GM12878 (cell line): ENCODE measurements around the gene CCDC194. TPM values are rescaled to one million over a fixed set of nuclear protein-coding genes. Genes with fewer than 3 reads are reported as not detected.

Source experiments
- ATF3 ChIP-seq: IDR thresholded peaks from 2 replicates; pipeline ENCODE4 v1.6.1; 2011; ENCODE audit warnings: low read depth, mild to moderate bottlenecking, low read length, moderate library complexity, borderline replicate concordance; ENCODE audit errors: extremely low read depth
- BACH1 ChIP-seq: fragments of 450-650 bp; IDR thresholded peaks from 2 replicates; pipeline ENCODE4 v1.6.1; 2017; ENCODE audit warnings: mild to moderate bottlenecking, borderline replicate concordance
- CBX5 ChIP-seq: sonication (generic); IDR thresholded peaks from 2 replicates; pipeline ENCODE4 v1.6.1; 2016; ENCODE audit warnings: low read depth, moderate library complexity, mild to moderate bottlenecking, inconsistent platforms
- CREM ChIP-seq: IDR thresholded peaks from 2 replicates; pipeline ENCODE4 v1.6.1; 2014; ENCODE audit warnings: antibody characterized with exemption, low read depth
- EED ChIP-seq: sonication (generic); IDR thresholded peaks from 2 replicates; pipeline ENCODE4 v1.6.1; 2016; ENCODE audit warnings: antibody characterized with exemption, low read depth
- IKZF1 ChIP-seq: fragments of 450-650 bp; conservative IDR thresholded peaks from 2 replicates; pipeline ENCODE4 v1.6.1; 2017; ENCODE audit warnings: antibody characterized with exemption, mild to moderate bottlenecking
- MLLT1 ChIP-seq: fragments of 450-650 bp; IDR thresholded peaks from 2 replicates; pipeline ENCODE4 v1.6.1; 2016; ENCODE audit warnings: mild to moderate bottlenecking
- MTA2 ChIP-seq: fragments of 450-650 bp; IDR thresholded peaks from 2 replicates; pipeline ENCODE4 v1.6.1; 2016; ENCODE audit warnings: low read depth, mild to moderate bottlenecking, moderate library complexity
- MTA3 ChIP-seq: IDR thresholded peaks from 2 replicates; pipeline ENCODE4 v1.6.1; 2012; ENCODE audit warnings: low read length, inconsistent platforms, borderline replicate concordance
- NBN ChIP-seq: fragments of 450-650 bp; IDR thresholded peaks from 2 replicates; pipeline ENCODE4 v1.6.1; 2016
- NR2C2 ChIP-seq: IDR thresholded peaks from 2 replicates; pipeline ENCODE4 v1.6.1; 2011; ENCODE audit warnings: borderline replicate concordance, low read depth; ENCODE audit not compliant: control insufficient read depth, insufficient read length
- RELA ChIP-seq: fragments of 450-650 bp; IDR thresholded peaks from 2 replicates; pipeline ENCODE4 v1.8.0; 2014; ENCODE audit warnings: borderline replicate concordance; ENCODE audit not compliant: partially characterized antibody
- REST ChIP-seq: IDR thresholded peaks from 2 replicates; pipeline ENCODE4 v1.6.1; 2012; ENCODE audit warnings: mild to moderate bottlenecking, low read depth, low read length
- RFX5 ChIP-seq: IDR thresholded peaks from 2 replicates; pipeline ENCODE4 v1.6.1; 2011; ENCODE audit warnings: low read depth, low read length, improper control_type of control experiment
- RUNX3 ChIP-seq: IDR thresholded peaks from 2 replicates; pipeline ENCODE4 v1.6.1; 2012; ENCODE audit warnings: low read length, inconsistent platforms
- SMAD5 ChIP-seq: IDR thresholded peaks from 2 replicates; pipeline ENCODE4 v1.6.1; 2016; ENCODE audit warnings: antibody characterized with exemption, low read depth
- TCF12 ChIP-seq: IDR thresholded peaks from 2 replicates; pipeline ENCODE4 v1.6.1; 2011; ENCODE audit warnings: low read depth, mild to moderate bottlenecking, low read length
- polyA plus RNA-seq, 11 experiments: library from polyadenylated mRNA; depleted of rRNA in 4 of 11; unstranded in 6 of 11; stranded (reverse) in 5 of 11; fragments of >200 nt; fragmentation: Nextera tagmentation in 4 of 11; fragmentation: Illumina TruSeq in 1 of 11; extraction: Ambion mirVana in 4 of 11; extraction: Trizol in 1 of 11; gene quantifications; 1 replicate in 1 of 11; 2 replicates in 10 of 11; pipeline versions ENCODE4 v1.2.1 to v1.2.3, GENCODE V29; 2011 to 2016; ENCODE audit warnings: inconsistent platforms in 2 of 11, missing spikeins in 2 of 11, low read depth in 1 of 11
- total RNA-seq, 4 experiments: library from RNA; depleted of rRNA in 3 of 4; stranded (reverse); fragments of >200 nt in 3 of 4; fragmentation: Illumina TruSeq in 1 of 4; extraction: Trizol in 1 of 4; gene quantifications; 2 replicates each; pipeline versions ENCODE4 v1.2.1 to v1.2.3, GENCODE V29; 2013 to 2021
- TF ChIP-seq, protein P1 (sequence below): fragments of 450-650 bp; IDR thresholded peaks from 2 replicates; pipeline ENCODE4 v1.6.1; 2016; ENCODE audit warnings: mild to moderate bottlenecking, moderate library complexity, borderline replicate concordance
- TF ChIP-seq, protein P2 (sequence below): fragments of 150-350 bp; IDR thresholded peaks from 2 replicates; pipeline ENCODE4 v1.6.1; 2014; ENCODE audit warnings: mild to moderate bottlenecking, low read depth, low read length

The CCDC194 gene
- total and polyA plus RNA-seq, 10 of the 15 experiments (the other 5 are each of a cell fraction or from before 2014, with no cell fraction given), result 0.07 to 3.4 (median 0.97) TPM

GRCh38 chr19:17405250-17406045 lies 11.5 kb upstream of the CCDC194 start, which contains the start of gene BST2 (continued):
- TF ChIP-seq, protein P1, sequence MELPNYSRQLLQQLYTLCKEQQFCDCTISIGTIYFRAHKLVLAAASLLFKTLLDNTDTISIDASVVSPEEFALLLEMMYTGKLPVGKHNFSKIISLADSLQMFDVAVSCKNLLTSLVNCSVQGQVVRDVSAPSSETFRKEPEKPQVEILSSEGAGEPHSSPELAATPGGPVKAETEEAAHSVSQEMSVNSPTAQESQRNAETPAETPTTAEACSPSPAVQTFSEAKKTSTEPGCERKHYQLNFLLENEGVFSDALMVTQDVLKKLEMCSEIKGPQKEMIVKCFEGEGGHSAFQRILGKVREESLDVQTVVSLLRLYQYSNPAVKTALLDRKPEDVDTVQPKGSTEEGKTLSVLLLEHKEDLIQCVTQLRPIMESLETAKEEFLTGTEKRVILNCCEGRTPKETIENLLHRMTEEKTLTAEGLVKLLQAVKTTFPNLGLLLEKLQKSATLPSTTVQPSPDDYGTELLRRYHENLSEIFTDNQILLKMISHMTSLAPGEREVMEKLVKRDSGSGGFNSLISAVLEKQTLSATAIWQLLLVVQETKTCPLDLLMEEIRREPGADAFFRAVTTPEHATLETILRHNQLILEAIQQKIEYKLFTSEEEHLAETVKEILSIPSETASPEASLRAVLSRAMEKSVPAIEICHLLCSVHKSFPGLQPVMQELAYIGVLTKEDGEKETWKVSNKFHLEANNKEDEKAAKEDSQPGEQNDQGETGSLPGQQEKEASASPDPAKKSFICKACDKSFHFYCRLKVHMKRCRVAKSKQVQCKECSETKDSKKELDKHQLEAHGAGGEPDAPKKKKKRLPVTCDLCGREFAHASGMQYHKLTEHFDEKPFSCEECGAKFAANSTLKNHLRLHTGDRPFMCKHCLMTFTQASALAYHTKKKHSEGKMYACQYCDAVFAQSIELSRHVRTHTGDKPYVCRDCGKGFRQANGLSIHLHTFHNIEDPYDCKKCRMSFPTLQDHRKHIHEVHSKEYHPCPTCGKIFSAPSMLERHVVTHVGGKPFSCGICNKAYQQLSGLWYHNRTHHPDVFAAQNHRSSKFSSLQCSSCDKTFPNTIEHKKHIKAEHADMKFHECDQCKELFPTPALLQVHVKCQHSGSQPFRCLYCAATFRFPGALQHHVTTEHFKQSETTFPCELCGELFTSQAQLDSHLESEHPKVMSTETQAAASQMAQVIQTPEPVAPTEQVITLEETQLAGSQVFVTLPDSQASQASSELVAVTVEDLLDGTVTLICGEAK, result peak; percentile 18; the same call in 1 of the 2 replicates
- TF ChIP-seq BACH1, result peak; percentile 56; the same call in 1 of the 2 replicates
- peak; percentile 58 for TF ChIP-seq IKZF1
- TF ChIP-seq, protein P2, sequence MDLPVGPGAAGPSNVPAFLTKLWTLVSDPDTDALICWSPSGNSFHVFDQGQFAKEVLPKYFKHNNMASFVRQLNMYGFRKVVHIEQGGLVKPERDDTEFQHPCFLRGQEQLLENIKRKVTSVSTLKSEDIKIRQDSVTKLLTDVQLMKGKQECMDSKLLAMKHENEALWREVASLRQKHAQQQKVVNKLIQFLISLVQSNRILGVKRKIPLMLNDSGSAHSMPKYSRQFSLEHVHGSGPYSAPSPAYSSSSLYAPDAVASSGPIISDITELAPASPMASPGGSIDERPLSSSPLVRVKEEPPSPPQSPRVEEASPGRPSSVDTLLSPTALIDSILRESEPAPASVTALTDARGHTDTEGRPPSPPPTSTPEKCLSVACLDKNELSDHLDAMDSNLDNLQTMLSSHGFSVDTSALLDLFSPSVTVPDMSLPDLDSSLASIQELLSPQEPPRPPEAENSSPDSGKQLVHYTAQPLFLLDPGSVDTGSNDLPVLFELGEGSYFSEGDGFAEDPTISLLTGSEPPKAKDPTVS, result peak; percentile 96
- peak; percentile 32; the same call in 1 of the 2 replicates for TF ChIP-seq RFX5
- TF ChIP-seq SMAD5, result no peak
- TF ChIP-seq MLLT1, result no peak
- TF ChIP-seq MTA2, result peak; percentile 39; the same call in 1 of the 2 replicates
- TF ChIP-seq CBX5, result no peak
- TF ChIP-seq RELA, result no peak
- TF ChIP-seq EED, result no peak
- TF ChIP-seq MTA3, result no peak
- no peak for TF ChIP-seq CREM
- 0 out of 2 replicates have a peak, but pooled peaks have one; percentile 13 for TF ChIP-seq NBN
- TF ChIP-seq ATF3, result no peak
- peak; percentile 74 for TF ChIP-seq RUNX3
- no peak for TF ChIP-seq REST
- 0 out of 2 replicates have a peak, but pooled peaks have one; percentile 10 for TF ChIP-seq TCF12
- TF ChIP-seq NR2C2, result no peak
